ENCODE data around the gene CHRNA9.
A peak's percentile ranks its signal among the peaks of the same experiment; 100 is the strongest.

Gene CHRNA9

DNA sequence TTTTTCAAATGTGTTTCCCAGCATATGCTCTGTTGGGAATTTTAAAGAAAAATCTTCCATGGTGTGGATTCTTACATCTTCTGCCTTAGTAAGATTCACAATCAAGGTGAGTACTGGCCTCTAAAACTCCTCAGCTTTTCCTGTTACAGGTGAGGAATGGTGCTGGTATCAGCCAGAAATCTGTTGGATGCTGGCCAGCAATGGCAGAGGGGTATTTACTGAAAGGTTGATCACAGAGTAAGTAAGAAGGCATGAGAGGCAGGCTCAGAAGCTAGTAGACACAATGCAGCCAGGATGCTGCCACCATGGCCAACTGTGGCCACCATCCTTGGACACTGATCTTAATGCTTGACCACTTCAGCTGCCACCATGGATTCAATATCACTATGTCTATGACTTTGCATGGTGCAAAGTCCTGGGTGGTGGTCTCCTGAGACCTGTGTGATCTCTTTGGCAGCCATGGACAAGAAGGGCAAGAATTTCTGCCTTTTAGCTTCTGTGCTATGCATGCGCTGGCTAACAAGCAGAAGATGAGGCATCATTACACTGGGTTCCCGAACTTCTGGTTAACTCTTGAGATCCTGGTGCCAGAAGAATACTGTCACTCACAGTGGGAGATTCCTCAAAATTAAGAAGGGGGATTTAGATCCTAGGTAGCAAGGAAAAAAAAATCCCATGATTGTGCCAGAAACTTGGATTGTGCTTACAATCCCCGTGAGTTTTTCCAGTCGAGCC, 60.2 kb downstream of the CHRNA9 start:
- DNase-seq = no peak

DNA sequence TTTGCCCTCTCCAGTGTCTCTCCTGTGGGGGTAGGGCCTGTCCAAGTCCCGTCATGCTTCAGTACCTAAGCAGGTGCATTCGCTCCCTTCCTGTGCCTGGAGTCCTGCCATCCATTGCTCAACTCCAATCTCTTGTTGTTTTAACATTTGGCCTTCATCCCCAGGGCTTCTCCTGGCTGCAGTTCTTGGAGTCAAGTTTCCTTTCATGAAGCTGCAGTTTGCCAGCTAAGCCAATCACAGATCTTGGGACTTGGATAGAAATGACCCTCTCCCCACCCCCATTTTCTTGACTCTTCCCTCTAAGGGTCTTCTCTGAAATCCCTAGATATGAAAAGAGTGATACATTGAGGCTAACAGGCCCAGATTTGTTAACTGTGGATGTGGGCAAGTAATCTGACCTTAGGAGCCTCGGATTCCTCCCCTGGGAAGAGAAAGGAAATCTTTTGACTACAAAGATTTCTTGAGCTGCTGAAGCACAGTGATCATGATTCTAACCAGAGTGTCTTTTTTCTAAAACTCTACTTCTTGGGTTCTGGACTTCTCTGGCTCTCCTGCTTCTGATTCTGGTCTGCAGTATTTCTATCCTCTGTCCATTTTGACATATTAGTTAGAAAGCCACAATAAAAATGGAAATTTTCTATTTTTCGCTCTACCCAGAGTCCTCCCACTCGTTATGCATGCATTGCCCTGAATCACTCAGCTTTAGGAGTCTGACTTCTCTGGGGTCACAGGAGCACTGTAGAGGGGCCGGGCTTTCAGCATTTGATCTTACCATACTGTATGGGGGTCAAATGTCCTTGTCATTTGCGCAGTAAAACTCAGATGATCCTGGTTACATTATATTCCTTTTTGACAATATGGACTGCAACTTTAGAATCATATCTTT, 61.0 kb downstream of the CHRNA9 start:
- peak; percentile 84 for DNase-seq

DNA sequence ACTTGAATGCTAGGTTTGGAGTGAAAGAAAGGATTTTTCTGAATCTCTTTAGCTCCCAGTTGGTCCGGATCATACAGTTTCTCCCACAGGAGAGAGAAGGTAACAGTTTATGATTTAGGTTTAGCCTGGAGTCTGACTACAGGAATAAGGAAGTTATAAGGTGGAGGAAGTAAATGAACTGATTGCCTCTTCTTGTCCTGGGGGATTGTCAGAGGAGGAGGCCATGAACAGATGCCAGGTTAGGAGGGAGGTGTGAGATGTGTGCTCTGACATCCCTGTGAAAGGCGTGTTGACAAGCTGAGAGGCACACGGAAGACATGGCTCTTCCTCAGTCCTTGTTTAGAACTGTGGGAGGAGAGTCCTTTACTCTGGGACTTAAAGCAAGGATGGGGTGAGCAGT, 64.4 kb downstream of the CHRNA9 start:
- no peak for DNase-seq

GRCh38 chr4:40401096-40401495, 66.0 kb downstream of the CHRNA9 start:
- DNase-seq = no peak

- no peak for DNase-seq
Measured at GRCh38 chr4:40401631-40402030, 66.5 kb downstream of the CHRNA9 start.

- DNase-seq = no peak
Measured at GRCh38 chr4:40402556-40402955, 67.4 kb downstream of the CHRNA9 start.

DNA sequence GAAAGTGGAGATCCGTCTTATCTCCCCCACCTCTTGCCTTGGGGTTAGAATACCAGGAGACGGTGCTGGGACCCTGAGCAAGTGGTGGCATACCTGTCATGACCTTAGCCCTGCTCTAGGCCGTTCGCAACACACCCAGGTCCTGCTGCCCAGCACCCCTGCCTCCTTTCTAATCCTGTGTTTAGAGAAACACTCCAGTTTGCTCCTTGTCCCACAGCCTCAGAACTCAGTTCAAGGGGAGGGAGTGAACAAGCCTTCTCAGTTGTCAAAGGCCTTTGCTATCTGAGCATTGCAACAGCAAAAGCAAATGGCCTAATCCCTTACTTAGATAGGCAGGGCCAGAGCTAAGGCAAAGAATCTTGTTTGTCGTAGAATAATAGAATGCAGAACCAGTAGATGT, 67.9 kb downstream of the CHRNA9 start:
- no peak for DNase-seq
